Mesothelial cell of epicardium (in vitro differentiated cells): ENCODE results near the gene TOM1L1. TPM values are rescaled to one million over a fixed set of nuclear protein-coding genes. Genes with fewer than 3 reads are reported as not detected.

Experiments
- DNase-seq, 2 experiments: peaks; one replicate each; pipeline ENCODE4 v3.0.0; 2021; ENCODE audit warnings: low spot score in 2 of 2; ENCODE audit not compliant: unreplicated experiment in 2 of 2
- H3K27ac Mint-ChIP-seq: 2 replicates; pipeline ENCODE4 v1.8.0; 2021; ENCODE audit warnings: mixed read lengths
- H3K27me3 Mint-ChIP-seq: 2 replicates; pipeline ENCODE4 v1.8.0; 2021; ENCODE audit warnings: low read depth, mixed read lengths
- H3K36me3 Mint-ChIP-seq: 2 replicates; pipeline ENCODE4 v1.8.0; 2021; ENCODE audit warnings: mixed read lengths
- H3K4me1 Mint-ChIP-seq: 2 replicates; pipeline ENCODE4 v1.8.0; 2021; ENCODE audit warnings: mixed read lengths
- H3K4me3 Mint-ChIP-seq: 2 replicates; pipeline ENCODE4 v1.8.0; 2021; ENCODE audit warnings: mild to moderate bottlenecking, moderate library complexity, mixed read lengths
- H3K9me3 Mint-ChIP-seq: 2 replicates; pipeline ENCODE4 v1.8.0; 2021; ENCODE audit warnings: mixed read lengths
- total RNA-seq: library from RNA; stranded (reverse); gene quantifications from 3 replicates; pipeline ENCODE4 v1.2.1, GENCODE V29; 2021
- TF ChIP-seq, protein P1 (sequence below): fragments of 200-600 bp; sonication (generic); IDR thresholded peaks from one replicate; pipeline ENCODE4 v1.5.0; 2021; ENCODE audit warnings: antibody characterized with exemption; ENCODE audit not compliant: unreplicated experiment

TOM1L1 gene
- total RNA-seq, 1 donor from 2014 or later: 47.8 TPM

DNA sequence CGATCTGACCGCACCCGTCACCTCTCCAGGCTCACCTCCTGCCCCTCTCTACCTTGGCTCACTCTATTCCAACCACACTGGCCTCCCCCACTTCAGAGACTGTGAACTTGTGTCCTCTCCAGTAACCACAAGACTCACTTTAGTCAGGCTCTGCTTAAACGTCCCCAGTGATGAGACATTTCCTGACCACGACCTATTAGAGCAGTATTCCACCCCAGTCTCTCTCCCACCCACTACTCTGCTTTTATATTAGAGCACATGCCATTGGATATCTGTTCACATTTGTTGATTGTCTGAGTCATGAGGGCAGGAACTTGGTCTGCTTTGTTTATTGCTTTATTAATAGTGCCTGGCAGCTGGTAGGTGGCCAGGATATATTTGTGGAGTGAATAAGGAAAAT lies 47.7 kb downstream of the TOM1L1 start:
- no peak for DNase-seq
- peaks cover 31% of the 10 kb centered on the region for H3K36me3 Mint-ChIP-seq
- H3K4me3 Mint-ChIP-seq: no peak overlapping the region
- H3K27ac Mint-ChIP-seq: no peak overlapping the region
- H3K4me1 Mint-ChIP-seq: no peaks in the 10 kb centered on the region
- H3K27me3 Mint-ChIP-seq: no peaks in the 10 kb centered on the region
- TF ChIP-seq, protein P1, sequence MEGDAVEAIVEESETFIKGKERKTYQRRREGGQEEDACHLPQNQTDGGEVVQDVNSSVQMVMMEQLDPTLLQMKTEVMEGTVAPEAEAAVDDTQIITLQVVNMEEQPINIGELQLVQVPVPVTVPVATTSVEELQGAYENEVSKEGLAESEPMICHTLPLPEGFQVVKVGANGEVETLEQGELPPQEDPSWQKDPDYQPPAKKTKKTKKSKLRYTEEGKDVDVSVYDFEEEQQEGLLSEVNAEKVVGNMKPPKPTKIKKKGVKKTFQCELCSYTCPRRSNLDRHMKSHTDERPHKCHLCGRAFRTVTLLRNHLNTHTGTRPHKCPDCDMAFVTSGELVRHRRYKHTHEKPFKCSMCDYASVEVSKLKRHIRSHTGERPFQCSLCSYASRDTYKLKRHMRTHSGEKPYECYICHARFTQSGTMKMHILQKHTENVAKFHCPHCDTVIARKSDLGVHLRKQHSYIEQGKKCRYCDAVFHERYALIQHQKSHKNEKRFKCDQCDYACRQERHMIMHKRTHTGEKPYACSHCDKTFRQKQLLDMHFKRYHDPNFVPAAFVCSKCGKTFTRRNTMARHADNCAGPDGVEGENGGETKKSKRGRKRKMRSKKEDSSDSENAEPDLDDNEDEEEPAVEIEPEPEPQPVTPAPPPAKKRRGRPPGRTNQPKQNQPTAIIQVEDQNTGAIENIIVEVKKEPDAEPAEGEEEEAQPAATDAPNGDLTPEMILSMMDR: no peak
- H3K9me3 Mint-ChIP-seq: no peaks in the 10 kb centered on the region

DNA sequence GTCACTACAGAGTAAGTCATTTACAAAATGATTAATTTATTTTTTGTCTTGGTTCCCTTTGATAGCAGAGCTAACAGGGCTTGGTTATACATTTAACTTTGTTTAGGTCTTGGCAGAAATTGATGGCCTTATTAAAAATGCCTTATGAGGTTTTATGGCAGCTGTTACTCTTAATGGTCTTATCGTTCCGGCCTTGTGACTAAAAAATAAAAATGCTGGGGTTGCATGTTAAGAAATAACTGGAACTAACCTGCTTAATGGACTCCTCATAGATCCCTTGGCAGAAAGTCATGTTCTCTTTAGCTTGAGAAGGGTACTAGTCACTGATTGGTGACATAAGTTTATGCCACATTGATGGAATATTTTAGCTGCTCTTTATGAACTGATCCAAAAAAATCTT lies 49.5 kb downstream of the TOM1L1 start:
- H3K27me3 Mint-ChIP-seq: no peaks in the 10 kb centered on the region
- H3K36me3 Mint-ChIP-seq: peaks cover 38% of the 10 kb centered on the region
- DNase-seq: no peak
- no peaks in the 10 kb centered on the region for H3K9me3 Mint-ChIP-seq
- H3K4me3 Mint-ChIP-seq: no peak overlapping the region
- TF ChIP-seq, protein P1: no peak
- H3K27ac Mint-ChIP-seq: no peak overlapping the region
- no peaks in the 10 kb centered on the region for H3K4me1 Mint-ChIP-seq

DNA sequence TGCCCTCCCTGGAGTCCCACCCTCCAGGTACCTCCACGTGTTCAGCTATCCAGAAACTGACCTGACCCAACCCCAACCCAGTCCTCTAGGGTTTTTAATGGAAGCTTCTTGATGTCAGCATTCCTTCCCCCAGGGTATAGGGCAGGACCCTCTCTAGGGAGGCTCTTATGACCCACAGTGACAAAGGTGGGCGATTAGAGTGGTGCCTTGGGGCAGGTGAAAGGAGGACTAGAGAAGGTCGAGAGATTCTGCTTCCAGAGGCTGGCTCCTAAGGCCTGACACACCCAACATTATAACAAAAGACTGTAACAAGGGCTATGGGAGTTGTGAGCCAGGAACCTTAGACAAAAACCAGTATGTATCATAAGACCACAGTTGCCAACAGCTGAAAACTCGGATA lies 50.6 kb downstream of the TOM1L1 start:
- Mint-ChIP-seq H3K27ac (no peak overlapping the region), H3K36me3 (peaks cover 37% of the 10 kb centered on the region), H3K27me3 (no peaks in the 10 kb centered on the region), H3K4me3 (no peak overlapping the region), H3K9me3 (no peaks in the 10 kb centered on the region), H3K4me1 (no peaks in the 10 kb centered on the region)
- no peak for DNase-seq
- TF ChIP-seq, protein P1: no peak

DNA sequence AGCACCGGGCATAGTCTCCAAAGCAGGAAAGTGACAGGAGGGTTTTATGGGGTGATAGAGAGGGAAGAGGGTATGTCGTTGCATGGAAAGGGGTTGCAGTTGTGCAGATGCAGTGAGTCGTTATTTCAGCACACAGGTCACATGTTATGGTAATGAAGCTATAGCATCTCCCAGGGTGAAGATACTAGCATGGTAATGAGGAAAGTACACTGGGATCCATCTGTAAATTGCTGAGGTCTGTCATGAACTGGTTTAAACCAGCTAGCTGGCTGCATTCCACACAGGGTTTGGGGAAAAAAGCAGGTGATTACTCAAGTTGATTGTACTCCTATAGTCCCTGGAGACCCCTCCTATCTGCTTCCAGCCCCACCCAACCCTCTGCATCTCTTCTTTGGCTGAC lies 56.1 kb downstream of the TOM1L1 start:
- peaks cover 4% of the 10 kb centered on the region for H3K4me1 Mint-ChIP-seq
- no peak for DNase-seq
- TF ChIP-seq, protein P1: no peak
- H3K27me3 Mint-ChIP-seq: no peaks in the 10 kb centered on the region
- no peak overlapping the region for H3K4me3 Mint-ChIP-seq
- peak overlapping the region; percentile 17 for H3K27ac Mint-ChIP-seq
- H3K36me3 Mint-ChIP-seq: peaks cover 42% of the 10 kb centered on the region
- H3K9me3 Mint-ChIP-seq: no peaks in the 10 kb centered on the region

DNA sequence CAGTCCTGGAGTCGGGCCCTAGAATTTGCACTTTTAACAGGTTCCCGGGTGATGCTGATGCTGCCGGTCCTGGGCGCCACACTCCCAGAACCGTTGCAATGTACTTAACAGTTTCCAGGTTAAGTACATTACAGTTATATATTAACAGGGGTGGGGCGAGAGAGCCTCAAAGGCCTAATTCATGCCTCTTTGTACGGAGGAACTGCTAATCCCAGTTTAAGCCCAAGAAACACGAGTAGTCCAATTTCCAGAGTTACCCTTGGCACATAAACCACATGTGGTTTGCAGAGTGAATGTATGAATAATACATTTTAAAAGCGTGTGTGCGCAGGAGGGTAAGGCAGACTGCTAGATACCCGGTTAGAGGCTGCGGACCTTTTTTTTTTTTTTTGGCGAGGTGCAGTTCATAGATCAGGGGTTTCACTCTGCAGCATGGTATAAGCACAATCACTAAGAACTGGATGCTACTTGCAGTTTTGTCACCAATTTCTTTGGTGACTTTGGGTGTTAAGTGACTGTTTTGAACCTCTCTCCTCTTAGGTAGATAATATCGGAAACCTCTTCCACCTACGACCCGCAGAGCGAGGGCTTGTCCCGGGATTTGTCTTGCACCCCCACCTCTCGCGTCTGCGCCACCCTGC lies 67.1 kb downstream of the TOM1L1 start:
- TF ChIP-seq, protein P1: no peak
- Mint-ChIP-seq H3K4me1 (peaks cover 19% of the 10 kb centered on the region), H3K4me3 (no peak overlapping the region), H3K27ac (peak overlapping the region; percentile 36), H3K27me3 (no peaks in the 10 kb centered on the region), H3K9me3 (no peaks in the 10 kb centered on the region), H3K36me3 (peaks cover 7% of the 10 kb centered on the region)
- DNase-seq: no peak
